Endothelial cell of umbilical vein (primary cell): ENCODE results near the gene CYB5A. TPM values are rescaled to one million over a fixed set of nuclear protein-coding genes. Genes with fewer than 3 reads are reported as not detected.

Experiments
- BruUV-seq: library from RNA; stranded (reverse); fragments of 400-500 nt; replicated peaks from 2 replicates; lab custom pipeline; 2021; lab: Mats Ljungman, UMichigan
- CTCF ChIA-PET: fragments of 300-600, 350-600 bp; sonication (Branson Sonifier 250); formaldehyde crosslinking; loops from one replicate; lab custom pipeline; 2021; ENCODE audit warnings: antibody characterized with exemption, inconsistent platforms; lab: Charles Lee
- POLR2A ChIA-PET: fragments of 300-600, 350-600 bp; sonication (Branson Sonifier 250); formaldehyde crosslinking; loops from one replicate; lab custom pipeline; 2021; ENCODE audit warnings: antibody characterized with exemption, inconsistent platforms; lab: Charles Lee
- DNase-seq: peaks from one replicate; pipeline ENCODE4 v3.0.0-alpha.2; 2011; ENCODE audit warnings: low read depth, low spot score
- FAIRE-seq: peaks from 2 replicates; lab custom pipeline; 2011; peaks lifted over from hg19 to GRCh38; lab: Jason Lieb, UNC
- H2AFZ ChIP-seq: 2 replicates; pipeline ENCODE4 v1.6.0; 2012; ENCODE audit warnings: low read depth, low read length, control low read depth, inconsistent platforms
- H3K27ac ChIP-seq: 2 replicates; pipeline ENCODE4 v1.5.1; 2011; ENCODE audit warnings: low read depth, mild to moderate bottlenecking, control low read depth, low read length, moderate library complexity; ENCODE audit not compliant: insufficient read depth
- H3K27me3 ChIP-seq, 2 experiments: 2 replicates each; pipeline versions ENCODE4 v1.6.0 to v1.6.1; 2011; ENCODE audit warnings: low read length in 2 of 2, mixed read lengths in 1 of 2; ENCODE audit not compliant: control insufficient read depth in 2 of 2, insufficient read depth in 2 of 2
- H3K36me3 ChIP-seq, 2 experiments: 2 replicates in 1 of 2; 3 replicates in 1 of 2; pipeline ENCODE4 v1.5.1; 2011; ENCODE audit warnings: low read length in 2 of 2, mild to moderate bottlenecking in 1 of 2, moderate library complexity in 1 of 2; ENCODE audit not compliant: control insufficient read depth in 2 of 2, insufficient read depth in 2 of 2; ENCODE audit errors: extremely low read depth in 1 of 2
- H3K4me1 ChIP-seq: 3 replicates; pipeline ENCODE4 v1.5.1; 2011; ENCODE audit warnings: mild to moderate bottlenecking, low read length; ENCODE audit not compliant: control insufficient read depth, insufficient read depth; ENCODE audit errors: extremely low read depth
- H3K4me2 ChIP-seq: 2 replicates; pipeline ENCODE4 v1.6.1; 2011; ENCODE audit warnings: low read length, control low read depth, mixed read lengths; ENCODE audit not compliant: insufficient read depth
- H3K4me3 ChIP-seq, 3 experiments: fragments of 200-600 bp in 1 of 3; sonication (generic), shearing (Covaris generic) in 1 of 3; replicated peaks in 1 of 3; 2 replicates each; pipeline ENCODE4 v1.5.1; 2011 to 2016; ENCODE audit warnings: control low read depth in 3 of 3, low read length in 3 of 3, mild to moderate bottlenecking in 2 of 3, inconsistent platforms in 1 of 3, low read depth in 1 of 3, moderate library complexity in 1 of 3; ENCODE audit not compliant: insufficient read depth in 1 of 3
- H3K79me2 ChIP-seq: 2 replicates; pipeline ENCODE4 v1.6.0; 2012; ENCODE audit warnings: low read length, inconsistent platforms; ENCODE audit not compliant: control insufficient read depth, insufficient read depth
- H3K9ac ChIP-seq: replicated peaks from 2 replicates; pipeline ENCODE3; 2011; ENCODE audit warnings: low read length, control low read depth; ENCODE audit not compliant: insufficient read depth; ENCODE audit errors: extremely low read depth
- H3K9me1 ChIP-seq: replicated peaks from 3 replicates; pipeline ENCODE4 v1.6.0; 2011; ENCODE audit warnings: mild to moderate bottlenecking, low read length; ENCODE audit not compliant: control insufficient read depth, insufficient read depth; ENCODE audit errors: extremely low read depth
- H3K9me3 ChIP-seq: replicated peaks from 2 replicates; pipeline ENCODE4 v1.5.1; 2012; ENCODE audit warnings: low read length, inconsistent platforms; ENCODE audit not compliant: control insufficient read depth, insufficient read depth
- H4K20me1 ChIP-seq: replicated peaks from 2 replicates; pipeline ENCODE3; 2011; ENCODE audit warnings: mild to moderate bottlenecking, low read length; ENCODE audit not compliant: control insufficient read depth, insufficient read depth; ENCODE audit errors: extremely low read depth
- EZH2 ChIP-seq: IDR thresholded peaks from 2 replicates; pipeline ENCODE4 v1.6.1; 2012; ENCODE audit warnings: borderline replicate concordance, low read depth, mild to moderate bottlenecking, moderate library complexity, low read length, inconsistent platforms; ENCODE audit not compliant: severe bottlenecking
- FOS ChIP-seq: IDR thresholded peaks from 2 replicates; pipeline ENCODE4 v1.6.1; 2011; ENCODE audit warnings: mild to moderate bottlenecking, low read length, moderate library complexity, borderline replicate concordance; ENCODE audit not compliant: insufficient read depth
- GATA2 ChIP-seq: IDR thresholded peaks from 2 replicates; pipeline ENCODE4 v1.7.0; 2011; ENCODE audit warnings: low read depth, mild to moderate bottlenecking, moderate library complexity, mixed read lengths, low read length; ENCODE audit not compliant: insufficient read length, insufficient read depth
- JUN ChIP-seq: IDR thresholded peaks from 2 replicates; pipeline ENCODE4 v1.6.1; 2011; ENCODE audit warnings: borderline replicate concordance, low read depth; ENCODE audit not compliant: insufficient read length, insufficient read depth
- MAX ChIP-seq: IDR thresholded peaks from 2 replicates; pipeline ENCODE4 v1.6.1; 2011; ENCODE audit not compliant: insufficient read depth, insufficient read length
- MYC ChIP-seq: IDR thresholded peaks from one replicate; pipeline ENCODE4 v1.6.1; 2011; ENCODE audit warnings: mild to moderate bottlenecking, low read depth, low read length
- POLR2A ChIP-seq: IDR thresholded peaks from 2 replicates; pipeline ENCODE4 v1.6.1; 2012; ENCODE audit warnings: low read depth, mild to moderate bottlenecking, control low read depth, low read length
- POLR2AphosphoS5 ChIP-seq: IDR thresholded peaks from 2 replicates; pipeline ENCODE4 v1.6.1; 2012; ENCODE audit warnings: low read depth, mild to moderate bottlenecking, control low read depth, low read length, moderate library complexity; ENCODE audit not compliant: insufficient read depth
- dilution Hi-C: fragments of 300-500 bp; cut with MboI; formaldehyde crosslinking; loops from one replicate; pipeline ENCODE4 v1.15.0; 2019; ENCODE audit warnings: low sequenced_read_pairs; ENCODE audit not compliant: extremely low pct_ligation_motif_present
- intact Hi-C: fragments of 100-400 bp; cut with micrococcal nuclease; formaldehyde crosslinking; loops from one replicate; pipeline ENCODE4 v1.10.0; 2022
- polyA plus RNA-seq, 4 experiments: library from polyadenylated mRNA; depleted of rRNA in 3 of 4; stranded (reverse) in 3 of 4; unstranded in 1 of 4; fragments of >200 nt; gene quantifications; 2 replicates each; pipeline versions ENCODE4 v1.2.1 to v1.2.3, GENCODE V29; 2011 to 2012; ENCODE audit warnings: missing spikeins in 1 of 4
- total RNA-seq: library from RNA; stranded (reverse); gene quantifications from 2 replicates; pipeline ENCODE4 v1.2.3, GENCODE V29; 2021
- TF ChIP-seq, protein P1 (sequence below), 2 donors: IDR thresholded peaks; 1 replicate in 1 of 2; 2 replicates in 1 of 2; pipeline ENCODE4 v1.5.1; 2011; ENCODE audit warnings: low read length in 2 of 2, mild to moderate bottlenecking in 2 of 2, moderate library complexity in 2 of 2, control low read depth in 1 of 2, inconsistent platforms in 1 of 2, low read depth in 1 of 2; ENCODE audit not compliant: insufficient read depth in 1 of 2; ENCODE audit errors: extremely low read depth in 1 of 2

CYB5A gene
- total and polyA plus RNA-seq, 2 donors (not counting 3 experiments of a cell fraction or from before 2014, with no cell fraction given): 24.9 to 74.0 TPM

DNA sequence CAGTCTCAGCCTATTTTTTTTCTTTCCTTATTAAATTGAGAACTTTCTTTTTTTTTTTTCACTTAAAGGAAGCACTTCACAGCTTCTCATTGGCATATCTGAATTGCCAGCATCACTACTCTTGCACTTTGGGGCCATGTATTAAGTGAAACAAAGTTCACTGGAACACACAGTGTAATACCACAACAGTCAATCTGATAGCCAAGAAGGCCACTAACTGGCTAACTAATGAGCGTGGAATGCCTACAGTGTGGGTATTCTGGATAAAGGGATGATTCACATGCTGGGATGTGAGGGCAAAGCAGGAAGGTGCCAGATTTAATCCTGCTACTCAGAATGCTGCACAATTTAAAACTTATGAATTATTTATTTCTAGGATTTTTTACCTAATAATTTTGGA is 12.2 kb upstream of the CYB5A start:
- Histone ChIP-seq H3K4me1 (no peaks in the 10 kb centered on the region), H3K9ac (no peak overlapping the region), H3K36me3 (no peaks in the 10 kb centered on the region), H3K27me3 (peaks cover 7 to 36% of the 10 kb centered on the region in 2 experiments), H4K20me1 (no peaks in the 10 kb centered on the region), H3K9me3 (no peaks in the 10 kb centered on the region), H3K79me2 (no peaks in the 10 kb centered on the region), H3K4me2 (no peak overlapping the region), H3K9me1 (no peaks in the 10 kb centered on the region), H3K4me3 (no peak overlapping the region), H2AFZ (no peak overlapping the region), H3K27ac (no peak overlapping the region)
- no TSS peak for BruUV-seq
- TF ChIP-seq, protein P1, sequence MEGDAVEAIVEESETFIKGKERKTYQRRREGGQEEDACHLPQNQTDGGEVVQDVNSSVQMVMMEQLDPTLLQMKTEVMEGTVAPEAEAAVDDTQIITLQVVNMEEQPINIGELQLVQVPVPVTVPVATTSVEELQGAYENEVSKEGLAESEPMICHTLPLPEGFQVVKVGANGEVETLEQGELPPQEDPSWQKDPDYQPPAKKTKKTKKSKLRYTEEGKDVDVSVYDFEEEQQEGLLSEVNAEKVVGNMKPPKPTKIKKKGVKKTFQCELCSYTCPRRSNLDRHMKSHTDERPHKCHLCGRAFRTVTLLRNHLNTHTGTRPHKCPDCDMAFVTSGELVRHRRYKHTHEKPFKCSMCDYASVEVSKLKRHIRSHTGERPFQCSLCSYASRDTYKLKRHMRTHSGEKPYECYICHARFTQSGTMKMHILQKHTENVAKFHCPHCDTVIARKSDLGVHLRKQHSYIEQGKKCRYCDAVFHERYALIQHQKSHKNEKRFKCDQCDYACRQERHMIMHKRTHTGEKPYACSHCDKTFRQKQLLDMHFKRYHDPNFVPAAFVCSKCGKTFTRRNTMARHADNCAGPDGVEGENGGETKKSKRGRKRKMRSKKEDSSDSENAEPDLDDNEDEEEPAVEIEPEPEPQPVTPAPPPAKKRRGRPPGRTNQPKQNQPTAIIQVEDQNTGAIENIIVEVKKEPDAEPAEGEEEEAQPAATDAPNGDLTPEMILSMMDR (IDR thresholded peaks at IDR 0.05; ENCODE audit: extremely low read depth in 1 of 2, insufficient read depth in 1 of 2, low read depth in 1 of 2, low read length in 2 of 2): no peak
- TF ChIP-seq JUN (no peak), MYC (no peak), EZH2 (no peak), MAX (no peak)
- FAIRE-seq (no peak), DNase-seq (no peak)
- dilution Hi-C loops (no loop called here), intact Hi-C loops (no loop called here)
- CTCF ChIA-PET: no interaction called here
- POLR2A ChIA-PET: no interaction called here

DNA sequence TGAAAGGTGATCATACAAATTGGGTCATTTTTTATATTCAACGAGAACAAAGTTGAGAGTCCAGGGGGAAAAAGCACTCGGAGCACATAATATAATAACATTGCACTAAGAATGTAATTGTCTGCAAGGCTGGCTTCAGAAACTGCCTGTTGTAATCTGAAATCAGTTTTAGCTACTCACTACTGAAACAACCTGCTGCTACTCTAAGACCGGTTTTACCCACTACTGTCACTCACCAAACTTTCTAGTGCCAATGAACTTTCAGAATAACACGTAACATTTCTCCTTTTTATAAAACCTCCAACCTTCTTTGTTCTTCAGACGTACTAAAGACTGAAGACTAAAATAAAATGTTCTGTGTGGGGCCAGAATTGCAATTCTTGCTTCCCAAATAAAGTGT is 11.5 kb upstream of the CYB5A start:
- Histone ChIP-seq H3K27ac (no peak overlapping the region), H3K4me3 (no peak overlapping the region), H3K4me1 (no peaks in the 10 kb centered on the region), H3K4me2 (no peak overlapping the region), H3K36me3 (no peaks in the 10 kb centered on the region), H3K79me2 (no peaks in the 10 kb centered on the region), H4K20me1 (no peaks in the 10 kb centered on the region), H3K9ac (no peak overlapping the region), H3K9me3 (no peaks in the 10 kb centered on the region), H3K9me1 (no peaks in the 10 kb centered on the region), H3K27me3 (peaks cover 7 to 36% of the 10 kb centered on the region in 2 experiments), H2AFZ (no peak overlapping the region)
- ChIA-PET POLR2A (no interaction called here), CTCF (no interaction called here)
- FAIRE-seq (no peak), DNase-seq (no peak)
- TF ChIP-seq MYC: no peak
- TF ChIP-seq GATA2: no peak
- TF ChIP-seq FOS: no peak
- TF ChIP-seq, protein P1 (IDR thresholded peaks at IDR 0.05; ENCODE audit: extremely low read depth in 1 of 2, insufficient read depth in 1 of 2, low read depth in 1 of 2, low read length in 2 of 2): no peak
- TF ChIP-seq POLR2AphosphoS5: no peak
- TF ChIP-seq EZH2: no peak
- no peak for TF ChIP-seq MAX
- no peak for TF ChIP-seq JUN
- TF ChIP-seq POLR2A: no peak
- BruUV-seq: no TSS peak
- dilution Hi-C loops (no loop called here), intact Hi-C loops (no loop called here)
